Activated CD4-positive, alpha-beta T cell treated with anti-CD3 and anti-CD28 coated beads, Interleukin-10, Interleukin-2, amounts not matched to agents 100 ng/mL and 50 ng/mL, durations not matched to agents 16 hours and 8 hours (primary cell): ENCODE measurements around the gene LLGL2.

ENCODE experiments used
- DNase-seq: peaks from one replicate; pipeline ENCODE4 v3.0.0-alpha.2; 2020

LLGL2 gene

DNA sequence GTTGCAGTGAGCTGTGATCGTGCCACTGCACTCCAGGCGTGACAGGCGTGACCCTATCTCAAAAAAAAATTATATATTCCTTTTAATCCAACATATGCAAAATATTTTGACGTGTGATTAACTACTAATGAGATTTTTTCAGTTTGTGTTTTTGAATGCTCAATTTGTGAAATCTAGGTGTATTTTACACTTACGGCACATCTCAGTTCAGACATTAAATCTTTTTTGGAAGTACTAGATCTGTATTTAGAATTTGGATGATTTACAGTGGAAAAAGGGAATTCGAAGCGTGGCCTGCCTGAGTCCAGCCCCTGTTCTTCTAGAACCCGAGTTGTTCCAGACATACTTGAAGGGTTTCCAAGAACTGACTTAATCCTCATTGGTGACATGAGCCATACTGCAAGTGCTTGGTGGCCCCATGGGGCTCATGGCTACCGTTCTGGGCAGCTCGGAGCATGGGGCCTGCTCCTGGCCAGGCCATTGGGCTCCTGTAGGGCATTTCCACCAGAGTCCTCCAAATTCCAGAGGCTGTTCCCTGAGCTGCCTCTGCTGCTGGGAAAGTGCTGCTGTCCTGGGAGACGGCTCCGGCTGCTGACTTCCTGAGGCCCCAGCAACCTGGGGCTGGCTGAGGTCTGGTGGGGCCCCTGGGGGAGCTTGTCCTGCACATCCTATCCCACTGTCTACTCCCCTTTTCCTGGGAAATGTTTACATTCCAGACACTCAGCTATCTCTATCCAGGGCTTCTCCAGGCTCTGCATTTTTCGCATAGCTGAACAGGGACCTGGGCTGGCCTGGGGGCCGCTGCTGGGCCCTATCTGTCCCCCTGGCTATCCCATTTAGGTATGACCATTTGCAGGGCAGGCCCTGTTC, 27.2 kb downstream of the LLGL2 start:
- DNase-seq: no peak

DNA sequence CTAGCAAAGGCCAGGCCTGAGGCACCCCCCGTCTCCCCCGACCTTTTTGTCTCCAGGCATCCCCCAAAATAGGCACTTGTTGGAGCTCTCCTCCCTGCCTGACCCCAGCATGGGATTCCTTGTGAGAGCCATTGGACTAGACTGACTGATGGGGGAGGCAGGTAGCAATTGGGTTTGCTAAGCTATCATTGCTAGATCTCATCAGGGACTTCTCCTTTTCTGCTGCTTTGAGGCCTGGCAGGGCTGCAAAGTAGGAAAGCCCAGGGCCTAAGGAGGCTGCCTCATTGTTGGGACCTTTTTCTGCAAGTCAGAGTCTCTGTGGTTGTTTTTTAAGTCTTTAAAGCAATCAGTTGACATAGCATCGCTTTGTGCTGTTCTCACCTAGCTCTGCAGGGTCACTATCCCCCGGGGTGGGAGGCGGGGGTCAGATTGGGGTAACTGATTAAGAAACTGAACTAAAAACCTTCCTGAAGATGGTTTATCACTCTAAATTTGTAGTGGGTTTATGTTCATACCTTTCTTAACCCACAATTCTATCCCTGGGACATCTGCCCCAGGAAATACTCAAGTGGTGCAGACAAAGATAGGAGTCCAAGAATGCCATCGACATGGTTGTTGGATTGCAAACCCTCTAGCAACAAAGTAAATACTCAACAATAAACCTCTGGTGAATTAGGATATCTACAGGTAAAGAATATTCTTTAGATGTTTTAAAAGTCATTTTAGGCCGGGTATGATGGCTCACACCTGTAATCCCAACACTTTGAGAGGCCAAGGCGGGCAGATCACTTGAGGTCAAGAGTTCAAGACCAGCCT, 28.0 kb downstream of the LLGL2 start:
- DNase-seq: no peak

DNA sequence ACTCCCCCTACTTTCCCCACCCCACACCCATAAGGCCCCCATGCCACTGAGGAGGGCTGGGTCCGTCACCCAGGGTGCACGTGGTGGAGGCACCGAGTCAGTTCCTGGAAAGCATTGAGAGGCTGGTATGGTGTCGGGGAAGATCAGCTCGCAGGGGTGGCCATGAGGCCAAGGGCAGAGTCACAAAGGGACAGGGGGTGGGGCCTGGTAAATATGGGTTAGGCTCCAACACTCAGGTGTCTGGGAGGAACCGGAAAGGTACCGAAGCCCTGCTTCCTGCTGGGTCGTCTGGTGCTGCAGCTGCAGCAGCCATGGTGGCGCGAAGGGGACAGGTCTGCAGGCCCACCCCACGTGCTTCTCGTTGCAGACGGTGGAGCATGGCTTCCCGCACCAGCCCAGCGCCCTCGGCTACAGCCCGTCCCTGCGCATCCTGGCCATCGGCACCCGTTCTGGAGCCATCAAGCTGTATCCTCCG, 30.2 kb downstream of the LLGL2 start:
- no peak for DNase-seq

DNA sequence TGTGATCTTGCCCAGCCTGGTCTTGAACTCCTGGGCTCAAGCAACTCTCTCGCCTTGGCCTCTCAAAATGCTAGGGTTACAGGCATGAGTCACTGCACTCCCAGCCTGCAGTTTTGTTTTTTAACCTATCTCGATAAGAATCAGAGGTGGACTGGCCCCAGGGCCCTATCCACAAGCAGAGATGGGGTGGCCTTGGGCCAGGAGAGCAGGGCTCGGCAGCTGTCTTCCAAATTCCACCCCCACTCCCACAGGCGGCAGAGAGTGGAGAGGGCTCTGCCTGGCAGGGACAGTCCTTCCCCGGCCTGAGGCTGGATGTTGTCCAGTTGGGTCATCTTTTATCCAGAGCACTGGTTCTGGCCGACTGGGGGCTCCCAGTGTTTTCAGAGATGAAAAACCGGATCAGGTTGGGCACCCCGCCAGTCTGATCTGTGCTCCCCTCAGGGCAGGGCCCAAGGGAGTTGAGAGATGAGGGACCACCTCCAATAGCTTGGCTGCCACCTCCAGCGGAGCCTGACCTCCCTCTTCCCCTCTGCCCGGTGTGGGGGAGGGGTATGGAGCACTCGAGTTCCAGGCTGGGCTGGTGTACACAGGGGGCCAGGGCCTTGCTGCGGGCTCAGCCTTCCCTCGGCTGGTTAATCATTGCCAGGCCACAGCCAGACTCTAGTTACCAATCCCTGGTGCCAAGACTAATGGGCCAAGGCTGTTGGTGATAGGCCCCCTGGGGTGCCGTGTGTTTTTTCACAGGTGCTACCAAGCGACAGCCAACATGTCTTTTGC, 31.8 kb downstream of the LLGL2 start:
- no peak for DNase-seq

DNA sequence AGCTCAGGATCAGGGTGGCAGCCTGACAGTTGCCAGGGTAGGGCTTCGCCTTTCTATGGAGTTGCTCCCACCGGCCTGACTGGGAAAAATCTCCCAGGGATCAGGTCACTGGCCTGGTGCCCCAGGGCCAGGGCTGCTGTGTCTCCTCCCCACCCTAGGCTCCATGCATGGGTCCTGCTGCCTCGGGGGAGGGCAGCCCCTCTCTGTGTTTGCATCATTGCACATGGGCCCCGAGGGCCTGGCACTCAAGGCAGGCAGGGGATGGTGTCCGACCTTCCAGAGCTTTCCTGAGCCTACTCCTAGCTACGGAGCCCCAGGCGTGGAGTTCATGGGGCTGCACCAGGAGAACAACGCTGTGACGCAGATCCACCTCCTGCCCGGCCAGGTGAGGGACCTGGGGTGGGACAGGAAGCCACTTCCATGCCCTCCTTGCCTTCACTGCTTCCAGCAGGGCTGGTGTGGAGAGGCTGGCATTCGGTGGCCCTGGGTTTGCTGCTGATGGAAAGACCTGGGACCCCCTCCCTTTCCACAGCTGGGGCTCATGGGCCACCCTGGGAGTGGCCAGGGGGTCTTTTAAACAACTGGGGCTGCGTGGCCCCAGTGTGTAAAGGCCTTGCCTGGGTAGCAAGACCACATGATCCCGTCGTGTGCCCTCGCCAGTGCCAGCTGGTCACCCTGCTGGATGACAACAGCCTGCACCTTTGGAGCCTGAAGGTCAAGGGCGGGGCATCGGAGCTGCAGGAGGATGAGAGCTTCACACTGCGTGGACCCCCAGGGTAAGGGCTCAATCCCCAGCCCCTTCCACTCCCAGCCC, 32.6 kb downstream of the LLGL2 start:
- DNase-seq: no peak

DNA sequence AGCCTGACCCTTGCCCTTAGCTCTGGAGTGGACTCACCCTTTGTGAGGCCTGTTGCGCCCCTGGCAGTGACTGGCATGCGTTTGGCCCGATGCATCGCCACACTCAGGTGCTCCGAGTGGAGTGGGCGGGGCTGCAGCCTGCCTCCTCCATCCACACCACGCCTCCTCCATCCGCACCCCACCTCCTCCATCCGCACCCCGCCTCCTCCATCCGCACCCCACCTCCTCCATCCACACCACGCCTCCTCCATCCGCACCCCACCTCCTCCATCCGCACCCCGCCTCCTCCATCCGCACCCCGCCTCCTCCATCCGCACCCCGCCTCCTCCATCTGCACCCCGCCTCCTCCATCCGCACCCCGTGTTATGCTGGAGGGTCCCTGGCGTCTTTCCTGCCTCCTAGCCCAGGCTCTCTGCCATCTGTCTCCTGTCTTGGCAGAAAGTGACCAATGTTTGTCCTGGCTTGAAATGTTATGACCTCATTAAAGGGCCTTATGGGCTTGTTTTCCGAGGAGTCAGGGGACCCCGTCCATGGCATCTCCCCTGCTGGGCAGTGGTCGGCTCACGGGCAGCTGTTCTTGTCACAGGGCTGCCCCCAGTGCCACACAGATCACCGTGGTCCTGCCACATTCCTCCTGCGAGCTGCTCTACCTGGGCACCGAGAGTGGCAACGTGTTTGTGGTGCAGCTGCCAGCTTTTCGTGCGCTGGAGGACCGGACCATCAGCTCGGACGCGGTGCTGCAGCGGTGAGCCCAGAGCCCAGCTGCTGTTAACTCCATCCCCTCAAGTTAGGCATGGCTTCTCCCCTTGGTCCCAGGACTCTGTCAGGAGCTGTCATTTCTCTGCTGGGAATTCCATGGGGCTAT, 33.4 kb downstream of the LLGL2 start:
- DNase-seq: no peak

DNA sequence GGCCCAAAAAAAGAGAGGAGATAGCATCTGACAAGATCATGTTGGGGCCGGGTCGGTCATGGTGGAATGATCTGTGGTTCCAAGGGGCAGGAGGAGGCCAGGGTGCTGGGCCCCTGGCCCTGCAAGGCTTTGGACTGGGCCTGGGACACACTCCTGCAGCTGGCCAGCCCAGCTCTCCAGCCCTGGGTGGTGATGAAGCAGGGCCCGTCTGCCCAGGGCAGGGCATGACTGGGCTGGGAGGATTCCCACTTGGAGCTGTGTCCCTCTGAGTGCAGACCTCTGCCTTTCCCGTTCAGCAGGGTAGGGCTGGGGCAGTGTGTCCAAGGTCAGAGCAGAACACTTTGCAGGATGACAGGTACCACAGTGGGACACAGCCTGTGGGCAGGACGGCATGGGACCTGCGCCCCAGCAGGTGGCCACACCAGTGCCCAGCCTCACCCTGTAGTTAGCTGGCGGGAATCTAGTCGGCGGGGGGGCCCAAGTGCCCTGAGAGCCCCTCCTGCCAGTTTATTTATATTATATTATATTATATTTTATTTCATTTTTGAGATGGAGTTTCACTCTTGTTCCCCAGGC, 34.5 kb downstream of the LLGL2 start:
- no peak for DNase-seq

DNA sequence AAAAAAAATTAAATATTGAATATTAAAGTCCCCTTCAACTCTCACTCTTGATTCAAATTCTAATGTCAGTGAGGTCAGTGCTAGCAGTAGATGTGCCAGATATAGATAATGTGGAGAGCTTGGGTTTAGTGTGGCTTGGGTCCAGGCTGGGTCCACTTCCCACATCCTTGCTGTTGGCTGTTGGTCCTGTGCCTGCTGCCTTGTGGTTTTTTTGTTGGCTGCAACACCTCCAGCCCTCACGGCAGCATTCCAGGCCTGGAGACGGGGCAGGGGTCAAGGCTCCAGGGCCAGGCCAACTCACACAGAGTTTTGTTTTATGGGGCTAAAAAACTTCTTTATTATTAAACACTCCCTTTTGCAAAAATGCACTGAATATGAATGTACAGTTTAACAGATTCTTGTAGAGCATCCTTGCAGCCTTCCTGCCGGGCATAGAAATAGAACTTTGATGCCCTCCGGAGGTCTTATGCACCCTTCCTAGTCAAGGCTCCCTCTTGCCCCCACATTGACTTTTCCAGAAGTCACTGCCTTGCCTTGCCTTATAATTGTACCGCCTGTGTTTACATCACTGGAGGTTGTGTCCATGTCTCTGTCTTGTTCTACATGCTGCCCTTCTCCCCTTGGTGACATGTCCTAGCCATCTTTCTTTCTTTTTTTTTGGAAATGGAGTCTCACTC, 36.6 kb downstream of the LLGL2 start:
- no peak for DNase-seq

DNA sequence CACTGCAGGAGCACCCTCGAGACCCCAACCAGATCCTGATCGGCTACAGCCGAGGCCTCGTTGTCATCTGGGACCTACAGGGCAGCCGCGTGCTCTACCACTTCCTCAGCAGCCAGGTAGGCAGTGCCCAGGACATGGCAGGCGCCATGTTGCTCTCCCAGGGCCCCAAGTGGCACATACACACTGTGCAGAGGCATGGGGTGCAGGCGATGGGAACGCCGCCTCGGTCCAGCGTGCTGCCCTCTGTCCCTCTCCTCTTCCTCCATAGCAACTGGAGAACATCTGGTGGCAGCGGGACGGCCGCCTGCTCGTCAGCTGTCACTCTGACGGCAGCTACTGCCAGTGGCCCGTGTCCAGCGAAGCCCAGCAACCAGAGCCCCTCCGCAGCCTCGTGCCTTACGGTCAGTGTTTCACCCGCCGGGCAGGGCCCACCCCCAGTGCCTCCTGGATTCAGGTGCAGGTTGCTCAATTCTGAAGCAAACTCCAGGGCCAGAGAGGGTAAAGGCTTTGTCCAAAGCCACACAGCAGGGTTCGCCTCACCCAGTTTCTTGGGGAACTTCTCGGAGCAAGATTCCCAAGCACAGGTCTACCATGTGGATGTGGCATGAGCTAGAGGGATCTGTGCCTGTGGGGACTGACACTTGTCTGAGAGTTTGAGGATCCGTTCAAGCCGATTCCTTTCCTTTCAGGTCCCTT, 37.7 kb downstream of the LLGL2 start:
- DNase-seq: no peak

DNA sequence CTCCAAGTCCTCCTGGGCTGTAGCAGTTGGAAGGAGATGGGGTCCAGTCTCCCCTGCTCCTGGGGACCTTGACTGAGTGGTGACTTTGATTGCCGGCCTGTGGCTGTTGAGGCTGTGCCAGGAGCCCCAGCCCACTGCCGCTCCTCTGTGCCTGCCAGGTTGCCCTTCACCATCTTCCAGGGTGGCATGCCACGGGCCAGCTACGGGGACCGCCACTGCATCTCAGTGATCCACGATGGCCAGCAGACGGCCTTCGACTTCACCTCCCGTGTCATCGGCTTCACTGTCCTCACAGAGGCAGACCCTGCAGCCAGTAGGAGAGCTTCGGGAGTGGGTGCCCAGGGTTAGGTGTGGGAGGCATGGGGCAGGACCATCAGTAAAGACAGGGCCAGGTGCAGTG, 38.7 kb downstream of the LLGL2 start:
- DNase-seq: no peak

DNA sequence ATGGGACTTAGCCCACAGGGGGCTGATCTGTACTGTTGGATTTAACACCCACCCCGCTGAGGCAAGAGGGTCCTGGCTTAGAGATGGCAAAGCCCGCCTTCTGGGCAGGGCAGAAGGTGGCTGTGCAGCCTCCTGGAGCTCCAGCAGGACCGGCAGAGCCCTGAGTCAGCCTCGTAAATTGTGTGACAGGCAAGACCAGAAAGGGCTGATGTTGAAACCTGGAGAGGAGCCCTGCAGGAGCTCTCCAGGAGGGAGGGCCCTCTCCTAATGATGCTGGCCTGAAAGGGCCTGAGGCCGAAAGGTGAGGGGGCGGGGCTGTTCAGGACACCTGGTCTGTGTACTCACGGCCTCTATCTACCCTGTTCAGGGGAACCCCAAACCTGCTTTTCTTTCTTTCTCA, 39.6 kb downstream of the LLGL2 start:
- DNase-seq: no peak

DNA sequence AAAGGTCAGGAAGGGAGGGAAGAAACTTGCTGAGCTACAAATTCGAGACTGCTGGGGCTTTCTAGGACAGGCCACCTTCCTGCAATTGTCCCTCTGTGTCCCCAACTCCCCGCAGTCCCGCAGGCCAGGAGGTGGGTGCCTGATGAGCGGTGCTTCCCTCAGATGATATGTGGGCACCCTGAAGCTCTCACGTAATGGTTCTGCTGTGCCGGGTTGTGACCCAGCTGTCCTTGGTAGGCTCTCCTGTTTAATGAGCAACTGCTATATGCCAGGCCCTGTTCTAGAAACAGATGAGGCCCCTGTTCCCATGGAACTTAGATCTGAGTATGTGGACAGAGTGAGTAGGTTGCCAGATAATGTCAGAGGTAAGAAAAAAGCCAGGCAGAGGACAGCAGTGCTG, 40.1 kb downstream of the LLGL2 start:
- DNase-seq: no peak

DNA sequence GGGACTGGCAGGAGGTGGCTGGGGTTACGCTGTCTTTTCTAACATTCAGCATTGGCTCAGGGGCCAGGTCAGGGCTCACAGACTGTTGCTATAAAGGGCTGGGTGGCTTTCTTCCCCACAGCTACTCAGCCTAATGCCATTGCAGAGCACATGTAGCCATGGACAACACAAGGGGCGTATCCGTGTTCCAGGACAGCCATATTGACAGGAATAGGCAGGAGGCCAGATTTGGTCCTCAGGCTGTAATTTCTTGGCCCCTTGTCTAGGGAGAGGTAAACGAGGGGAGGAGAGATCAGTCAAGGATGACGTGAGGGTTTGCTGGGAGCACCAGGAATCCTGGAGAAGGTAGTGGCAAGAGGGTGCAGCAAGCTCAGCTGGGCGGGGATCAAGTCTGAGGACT, 40.9 kb downstream of the LLGL2 start:
- DNase-seq: no peak

DNA sequence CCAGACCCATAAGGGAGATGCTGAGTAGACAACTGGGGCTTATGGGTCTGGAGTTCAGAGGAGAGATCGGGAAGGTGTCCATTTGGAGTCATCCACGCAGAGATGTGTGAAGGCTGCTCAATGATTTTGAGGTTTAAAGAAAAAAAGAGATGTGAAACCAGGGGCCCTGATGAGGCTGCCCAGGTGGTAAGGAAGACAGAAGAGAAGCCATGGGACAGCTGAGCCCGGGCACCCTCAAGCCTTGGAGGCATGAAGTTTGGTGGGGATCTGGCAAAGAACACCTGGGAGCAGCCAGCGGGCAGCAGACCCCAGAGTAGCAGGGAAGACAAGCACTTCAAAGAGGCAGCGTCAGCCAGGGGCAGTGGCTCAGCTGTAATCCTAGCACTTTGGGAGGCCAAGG, 41.3 kb downstream of the LLGL2 start:
- no peak for DNase-seq

DNA sequence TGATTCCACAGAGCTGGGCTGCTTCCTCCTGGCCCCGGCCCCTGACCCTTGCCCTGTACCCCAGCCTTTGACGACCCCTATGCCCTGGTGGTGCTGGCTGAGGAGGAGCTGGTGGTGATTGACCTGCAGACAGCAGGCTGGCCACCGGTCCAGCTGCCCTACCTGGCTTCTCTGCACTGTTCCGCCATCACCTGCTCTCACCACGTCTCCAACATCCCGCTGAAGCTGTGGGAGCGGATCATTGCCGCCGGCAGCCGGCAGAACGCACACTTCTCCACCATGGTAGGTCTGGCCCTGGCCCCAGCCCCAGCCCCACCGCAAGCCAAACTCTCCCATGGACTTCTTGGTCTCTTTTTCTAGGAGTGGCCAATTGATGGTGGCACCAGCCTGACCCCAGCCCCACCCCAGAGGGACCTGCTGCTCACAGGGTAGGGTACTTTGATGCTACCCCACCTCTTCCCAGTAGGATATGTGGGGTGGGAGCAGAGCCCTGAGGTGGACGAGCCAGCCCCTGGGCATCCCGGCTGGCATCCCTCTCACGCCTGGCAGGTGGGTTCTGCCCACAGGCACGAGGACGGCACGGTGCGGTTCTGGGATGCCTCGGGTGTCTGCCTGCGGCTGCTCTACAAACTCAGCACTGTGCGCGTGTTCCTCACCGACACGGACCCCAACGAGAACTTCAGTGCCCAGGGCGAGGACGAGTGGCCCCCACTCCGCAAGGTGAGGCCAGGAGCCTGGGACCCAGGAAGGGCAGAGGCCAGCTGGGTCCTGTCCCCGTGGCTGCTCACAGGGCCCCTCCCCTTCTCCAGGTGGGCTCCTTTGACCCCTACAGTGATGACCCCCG, 43.1 kb downstream of the LLGL2 start:
- DNase-seq: no peak

DNA sequence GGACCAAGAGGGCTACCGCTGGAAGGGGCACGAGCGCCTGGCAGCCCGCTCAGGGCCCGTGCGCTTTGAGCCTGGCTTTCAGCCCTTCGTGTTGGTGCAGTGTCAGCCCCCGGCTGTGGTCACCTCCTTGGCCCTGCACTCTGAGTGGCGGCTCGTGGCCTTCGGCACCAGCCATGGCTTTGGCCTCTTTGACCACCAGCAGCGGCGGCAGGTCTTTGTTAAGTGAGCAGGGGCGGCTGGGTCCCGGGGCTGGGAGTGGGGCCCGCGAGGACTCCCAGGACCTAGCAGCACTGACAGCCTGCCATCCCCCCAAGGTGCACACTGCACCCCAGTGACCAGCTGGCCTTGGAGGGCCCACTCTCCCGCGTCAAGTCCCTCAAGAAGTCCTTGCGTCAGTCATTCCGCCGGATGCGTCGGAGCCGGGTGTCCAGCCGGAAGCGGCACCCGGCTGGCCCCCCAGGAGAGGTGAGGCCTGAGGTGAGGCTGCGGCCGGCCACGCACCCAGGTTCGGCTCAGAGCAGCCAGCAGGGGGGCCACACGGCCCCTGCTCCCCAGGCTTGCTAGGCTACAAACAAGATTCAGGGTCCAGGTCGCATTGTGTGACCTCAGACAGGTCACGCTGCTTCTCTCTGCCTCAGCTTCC, 44.7 kb downstream of the LLGL2 start:
- DNase-seq: no peak

DNA sequence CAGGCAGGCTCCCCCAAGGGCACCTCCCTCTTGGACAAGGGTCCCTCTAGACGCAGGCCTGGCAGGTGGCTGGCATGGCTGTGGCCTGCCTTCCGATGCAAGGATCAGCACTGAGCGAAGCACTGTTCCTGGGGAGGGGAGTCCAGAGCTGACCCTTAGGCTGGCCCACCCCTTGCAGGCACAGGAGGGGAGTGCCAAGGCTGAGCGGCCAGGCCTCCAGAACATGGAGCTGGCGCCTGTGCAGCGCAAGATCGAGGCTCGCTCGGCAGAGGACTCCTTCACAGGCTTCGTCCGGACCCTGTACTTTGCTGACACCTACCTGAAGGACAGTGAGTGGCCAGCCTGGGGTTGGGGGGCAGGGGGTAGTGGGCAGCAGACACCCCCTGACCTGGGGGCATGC, 45.3 kb downstream of the LLGL2 start:
- DNase-seq: no peak

DNA sequence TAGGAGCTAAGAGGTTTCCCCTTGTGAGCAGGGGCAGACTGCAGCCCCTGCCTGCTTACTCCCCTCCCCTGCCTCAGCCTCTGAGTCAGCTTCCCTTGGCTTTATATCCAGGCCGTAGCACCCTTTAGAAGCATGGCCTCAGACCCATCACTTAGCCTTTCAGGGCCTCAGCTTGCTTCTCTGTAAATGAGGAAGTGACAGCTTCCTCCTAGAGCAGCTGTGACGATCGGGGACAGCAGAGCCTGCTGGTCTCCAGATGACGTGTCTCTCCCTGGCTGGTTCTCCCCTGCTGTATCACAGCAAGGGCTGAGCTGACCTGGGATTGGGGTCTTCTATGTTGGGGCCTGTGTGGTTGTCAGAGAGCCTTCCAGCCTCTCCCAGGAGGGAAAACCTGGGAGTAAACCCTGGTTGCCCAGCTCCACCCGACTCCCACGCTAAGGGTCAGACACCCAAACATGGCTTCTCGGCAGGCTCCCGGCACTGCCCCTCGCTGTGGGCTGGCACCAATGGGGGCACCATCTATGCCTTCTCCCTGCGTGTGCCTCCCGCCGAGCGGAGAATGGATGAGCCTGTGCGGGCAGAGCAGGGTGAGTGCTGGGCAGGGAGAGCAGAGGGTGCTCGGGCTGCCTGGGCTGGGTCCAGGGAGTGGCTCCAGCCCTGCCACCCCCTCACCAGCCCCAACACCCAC, 45.8 kb downstream of the LLGL2 start:
- no peak for DNase-seq
